ENCODE measurements around the gene CD38.

- no peak for TF ChIP-seq ZBTB7A (IDR thresholded peaks at IDR 0.05; ENCODE audit: low read depth)
- TF ChIP-seq TCF12 (IDR thresholded peaks at IDR 0.05; ENCODE audit: low read depth): no peak
- TF ChIP-seq MAX (IDR thresholded peaks at IDR 0.05): no peak
- TF ChIP-seq REST (IDR thresholded peaks at IDR 0.05; ENCODE audit: low read depth): no peak
- no peak for TF ChIP-seq EP300 (IDR thresholded peaks at IDR 0.05; ENCODE audit: borderline replicate concordance)
- TF ChIP-seq TAF1 (IDR thresholded peaks at IDR 0.05; ENCODE audit: low read depth): no peak
- peak; percentile 74 for TF ChIP-seq RAD21 (IDR thresholded peaks at IDR 0.05; ENCODE audit: low read depth)
- no peak for TF ChIP-seq CEBPB (IDR thresholded peaks at IDR 0.05)
- no peak for TF ChIP-seq EGR1 (IDR thresholded peaks at IDR 0.05)
- no peak for TF ChIP-seq TEAD4 (IDR thresholded peaks at IDR 0.05)
These were observed 48.1 kb upstream of the CD38 start for GRCh38 chr4:15729910-15730533.

Data from Ishikawa (cell line).